Ramos (cell line): Measurements from ENCODE around the gene COL5A2.

Experiments used
- in situ Hi-C: fragments of 300-500 bp; cut with MboI; formaldehyde crosslinking; loops from one replicate; pipeline ENCODE4 v1.14.3; 2022; ENCODE audit warnings: low sequenced_read_pairs; ENCODE audit not compliant: unreplicated experiment

COL5A2 gene

GRCh38 chr2:189069855-189070619 lies 109.5 kb downstream of the COL5A2 start:
- in situ Hi-C loops = no loop called here

GRCh38 chr2:189066037-189066436 lies 113.5 kb downstream of the COL5A2 start:
- in situ Hi-C loops = no loop called here

DNA sequence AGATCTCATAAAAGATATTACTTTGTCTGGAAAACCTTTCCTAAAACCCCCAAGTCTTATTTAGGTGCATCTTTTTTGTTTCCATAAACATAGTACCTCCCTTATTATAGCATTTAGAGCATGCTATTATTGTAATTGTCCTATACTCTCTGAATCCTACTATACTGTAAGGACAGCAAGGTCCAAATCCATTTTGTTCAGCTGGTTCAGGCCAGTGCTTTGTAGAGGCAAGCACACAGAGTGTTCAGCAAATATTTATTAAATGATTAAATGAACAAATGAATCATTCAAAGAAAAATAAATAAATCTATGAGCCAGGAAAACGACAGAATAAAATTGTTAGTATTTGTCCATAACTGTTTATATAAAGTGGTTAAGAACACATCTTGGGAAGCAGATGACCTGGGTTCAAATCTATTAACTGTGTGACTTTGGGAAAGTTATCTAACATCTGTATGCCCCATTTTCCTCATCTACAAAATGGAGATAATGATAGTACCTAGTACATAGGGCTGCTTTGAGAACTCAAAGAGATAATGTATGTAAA lies 119.4 kb downstream of the COL5A2 start:
- in situ Hi-C loops = no loop called here

DNA sequence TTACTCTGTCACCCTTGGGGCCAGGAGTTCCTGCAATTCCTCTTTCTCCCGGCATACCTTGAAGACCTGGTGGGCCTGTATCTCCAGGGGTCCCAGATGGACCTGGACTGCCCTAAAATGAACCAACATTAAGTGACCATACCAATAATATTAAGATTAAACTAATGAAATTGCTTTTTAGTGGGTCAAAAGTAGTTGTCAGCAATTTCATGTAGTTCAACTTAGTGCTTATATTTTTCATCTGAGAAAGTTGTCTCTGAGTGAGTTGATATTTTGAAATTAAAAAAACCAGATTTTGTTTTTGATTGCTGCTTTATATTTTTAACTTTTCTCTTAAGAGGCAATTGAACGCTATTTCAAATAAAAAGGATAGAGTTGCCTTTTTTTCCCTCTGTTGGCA lies 122.2 kb downstream of the COL5A2 start:
- in situ Hi-C loops = no loop called here

DNA sequence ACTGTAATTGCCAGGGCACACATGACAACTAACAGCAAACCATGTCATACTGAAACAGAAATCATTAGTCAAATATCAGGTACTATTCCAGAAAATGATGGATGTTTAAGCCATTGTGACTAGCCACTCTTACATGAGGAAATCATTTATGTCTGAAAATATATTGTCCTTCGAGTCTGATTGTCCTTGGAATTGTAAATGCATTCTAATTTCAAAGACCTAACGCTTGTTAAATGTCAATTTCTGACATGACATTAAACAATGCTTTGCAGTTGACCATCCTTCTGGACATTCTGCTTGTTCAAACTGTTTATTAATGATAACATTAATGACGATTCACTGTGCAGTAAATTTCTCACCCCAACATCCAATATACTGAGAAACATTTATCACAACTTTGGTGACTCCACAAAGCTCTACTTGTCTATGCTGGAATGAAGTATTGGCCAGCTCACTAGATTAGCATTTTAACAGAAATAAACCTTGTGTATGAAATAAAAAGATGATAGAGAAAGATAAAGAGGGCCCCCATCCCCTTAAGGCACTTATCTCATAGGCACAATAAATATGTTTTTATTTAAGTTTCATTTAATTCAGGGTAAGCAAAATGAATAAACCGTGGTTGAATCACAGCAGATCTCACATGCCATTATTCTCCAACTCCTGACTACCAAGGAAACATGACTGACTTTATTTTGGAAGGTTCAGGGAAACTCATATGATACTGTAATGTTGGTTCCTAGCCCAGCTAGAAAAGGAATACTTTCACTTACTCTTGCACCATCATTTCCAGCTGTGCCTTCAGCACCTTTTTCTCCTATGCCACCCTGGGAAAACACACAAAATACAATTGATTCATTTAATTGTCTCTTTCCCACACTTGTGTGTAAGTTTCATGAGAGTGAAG lies 123.1 kb downstream of the COL5A2 start:
- in situ Hi-C loops = no loop called here

- in situ Hi-C loops = no loop called here
Observed at GRCh38 chr2:189050165-189050712, 129.3 kb downstream of the COL5A2 start.

DNA sequence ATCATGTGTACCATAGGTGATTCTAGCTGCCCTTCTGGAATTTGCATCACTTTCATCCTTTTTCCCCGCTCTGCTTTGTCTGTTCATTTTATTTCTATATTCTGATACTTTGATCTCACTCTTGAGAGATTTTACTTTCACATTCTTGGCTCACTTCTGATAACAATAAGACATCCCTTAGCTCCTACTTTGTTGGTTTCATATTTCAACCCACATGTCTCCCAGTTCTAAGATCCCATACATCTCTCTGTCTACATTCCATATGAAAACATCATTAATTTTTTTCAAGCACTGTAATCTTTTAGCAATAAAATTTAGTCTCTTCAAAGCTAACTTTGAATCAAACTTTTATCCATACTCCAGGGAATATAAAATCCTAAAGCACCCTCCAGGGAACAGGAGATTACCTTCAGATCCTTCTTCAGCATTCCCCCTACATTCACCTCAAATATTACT lies 129.8 kb downstream of the COL5A2 start:
- in situ Hi-C loops = no loop called here

- in situ Hi-C loops = no loop called here
Observed at GRCh38 chr2:189048189-189048588, 131.4 kb downstream of the COL5A2 start.

- in situ Hi-C loops = no loop called here
Observed at GRCh38 chr2:189047171-189047888, 132.2 kb downstream of the COL5A2 start.

- in situ Hi-C loops = no loop called here
Observed at GRCh38 chr2:189046320-189046719, 133.2 kb downstream of the COL5A2 start.

DNA sequence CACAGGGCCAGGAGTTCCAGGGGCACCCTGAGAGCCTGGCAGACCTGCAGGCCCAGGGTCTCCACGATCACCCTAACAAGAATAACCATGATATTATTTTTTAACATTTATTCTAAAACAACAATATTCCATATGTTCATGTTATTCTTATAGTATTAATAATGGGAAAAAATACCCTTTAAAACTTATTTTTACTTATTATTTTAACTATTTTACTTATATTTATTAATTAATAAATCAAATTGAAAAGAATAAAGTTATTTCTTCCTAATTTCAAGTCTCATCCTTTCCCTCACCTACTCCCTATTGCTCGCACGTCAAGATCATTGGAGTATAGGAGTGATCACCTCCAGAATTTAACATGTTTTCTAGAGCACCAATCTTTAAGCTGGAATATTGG lies 133.7 kb downstream of the COL5A2 start:
- in situ Hi-C loops = no loop called here

DNA sequence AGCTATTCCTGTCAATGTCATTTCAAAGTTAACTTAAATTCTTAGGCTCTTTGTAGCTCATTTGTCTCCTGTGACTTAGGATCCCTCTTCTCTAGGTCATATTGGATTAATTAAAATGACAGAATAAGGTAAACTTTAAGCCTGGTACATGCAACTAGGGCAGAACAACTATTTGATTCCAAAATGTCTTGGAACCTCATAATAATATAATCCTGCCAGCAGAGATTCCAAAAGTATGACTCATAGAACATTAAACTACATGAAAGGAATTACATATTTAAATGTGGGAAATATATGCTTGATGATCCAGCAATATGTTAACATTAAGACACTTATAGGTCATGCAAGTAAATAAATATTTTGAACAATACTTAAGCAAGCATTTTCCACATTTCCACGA lies 142.0 kb downstream of the COL5A2 start:
- in situ Hi-C loops = no loop called here

DNA sequence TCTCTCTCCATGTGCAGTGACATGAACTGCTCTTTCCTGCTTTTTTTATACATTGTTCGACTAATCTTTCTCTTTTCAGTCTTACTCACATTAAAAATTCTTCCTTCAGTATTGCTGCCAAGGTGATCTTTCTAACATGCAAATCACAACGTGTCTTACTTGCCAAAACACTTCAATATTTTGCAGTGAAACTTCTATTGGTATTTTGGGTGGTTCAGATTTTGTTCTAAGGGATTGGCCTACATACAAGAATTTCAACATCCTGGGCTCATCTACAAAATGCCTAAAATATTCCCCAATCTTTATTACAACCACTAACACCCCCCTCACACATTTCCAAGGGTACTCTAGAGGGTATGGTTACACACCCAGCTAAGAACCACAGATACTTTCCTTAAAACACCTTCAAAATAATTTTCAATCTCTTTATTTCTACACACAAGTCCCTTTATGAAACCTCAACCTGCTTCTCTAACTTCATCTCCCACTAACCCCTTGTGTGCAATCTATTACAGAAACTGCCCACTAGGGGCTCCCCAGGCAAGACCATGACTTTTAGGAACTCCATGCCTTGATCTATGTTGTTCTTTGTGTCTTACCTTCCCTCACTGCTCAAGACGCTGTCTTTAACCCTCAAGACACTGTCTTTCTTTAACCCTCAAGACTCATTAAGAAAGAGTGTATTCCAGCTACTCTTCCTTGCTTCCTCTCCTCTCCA lies 154.5 kb downstream of the COL5A2 start:
- in situ Hi-C loops = no loop called here

DNA sequence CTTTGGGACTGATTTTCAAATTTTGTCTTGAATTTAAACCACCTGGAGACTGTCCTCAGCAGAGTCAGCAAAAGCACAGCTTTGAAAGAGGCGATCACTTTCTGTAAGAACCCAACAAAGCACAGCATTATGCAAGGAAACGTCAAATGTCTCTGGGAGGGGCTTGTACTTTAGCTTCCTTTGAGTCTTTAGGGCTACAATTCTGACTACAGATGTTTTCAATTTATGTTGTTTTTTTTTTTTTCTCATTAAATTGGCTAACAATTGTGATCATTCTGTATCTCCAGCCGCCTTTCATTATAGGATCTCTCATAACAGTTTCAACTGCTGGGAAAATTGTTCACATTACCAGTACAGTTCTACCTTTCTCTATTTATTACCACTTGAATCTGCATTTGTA lies 157.1 kb downstream of the COL5A2 start:
- in situ Hi-C loops = no loop called here

GRCh38 chr2:189022053-189022481 lies 157.5 kb downstream of the COL5A2 start:
- in situ Hi-C loops = no loop called here

GRCh38 chr2:189020179-189020578 lies 159.4 kb downstream of the COL5A2 start:
- in situ Hi-C loops = no loop called here

GRCh38 chr2:189018631-189019030 lies 160.9 kb downstream of the COL5A2 start:
- in situ Hi-C loops = no loop called here

DNA sequence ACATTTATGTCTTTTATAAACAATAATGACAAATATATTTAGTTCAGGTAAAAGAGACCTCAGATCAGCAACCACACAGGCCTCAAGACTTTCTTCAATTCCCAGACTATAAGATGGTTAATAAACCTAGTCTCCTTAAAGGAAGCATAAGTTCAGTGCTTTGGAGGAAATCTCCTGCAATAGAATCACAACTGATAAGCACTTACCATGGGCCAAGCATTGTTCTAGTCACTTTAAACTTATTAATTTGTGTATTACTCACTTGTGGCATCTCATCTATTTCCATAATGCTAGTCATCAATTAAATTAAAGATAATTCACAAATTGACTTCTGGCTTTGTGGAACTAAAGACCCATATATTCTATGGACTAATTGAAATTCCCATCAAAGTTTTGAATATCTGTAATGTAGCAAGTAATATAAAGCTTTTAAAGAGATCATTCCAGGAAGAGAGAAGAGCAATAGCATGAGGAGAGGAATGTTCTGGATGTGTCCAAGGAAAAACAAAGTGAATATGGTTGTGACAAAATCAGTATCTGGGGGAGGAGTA lies 163.2 kb downstream of the COL5A2 start:
- in situ Hi-C loops = no loop called here

DNA sequence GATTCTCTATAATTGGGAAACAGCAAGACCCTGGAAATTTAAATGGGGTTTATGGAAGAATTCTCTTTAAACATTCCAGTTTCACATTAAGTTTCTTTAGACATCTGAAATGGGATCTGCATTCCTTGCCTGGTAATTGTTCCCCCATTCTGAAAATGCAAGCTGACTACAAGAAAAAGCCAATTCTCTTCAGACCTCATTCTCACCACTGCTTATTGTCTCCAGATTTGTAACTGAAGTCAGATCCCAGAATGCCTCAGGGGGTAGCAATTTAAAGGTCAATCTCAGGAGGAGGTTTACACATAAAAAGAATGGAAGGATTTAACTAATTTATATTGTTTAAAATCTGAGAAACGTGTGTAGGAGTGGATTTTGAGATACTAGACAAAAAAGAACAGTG lies 164.2 kb downstream of the COL5A2 start:
- in situ Hi-C loops = no loop called here
